ENCODE results near the gene UNC50.

Gene UNC50

GRCh38 chr2:98608116-98608961 lies at the start of gene UNC50, which contains the start of gene COA5:
UNC50 (plus strand) TSS chr2:98608589; CDS start chr2:98609760, 1,171 bp downstream.
COA5 (minus strand) TSS chr2:98608512; CDS start chr2:98608405, 107 bp downstream.
- peak; percentile 93 for DNase-seq

- no peak for DNase-seq
Measured at GRCh38 chr2:98558852-98559530, 49.4 kb upstream of the UNC50 start.

- DNase-seq, result no peak
Measured at GRCh38 chr2:98559581-98559980, 48.8 kb upstream of the UNC50 start.

GRCh38 chr2:98560256-98560771 lies 48.1 kb upstream of the UNC50 start:
- no peak for DNase-seq

GRCh38 chr2:98561018-98561417 lies 47.4 kb upstream of the UNC50 start:
- no peak for DNase-seq

GRCh38 chr2:98561902-98562695 lies 46.3 kb upstream of the UNC50 start:
- no peak for DNase-seq

GRCh38 chr2:98563394-98563793 lies 45.0 kb upstream of the UNC50 start:
- no peak for DNase-seq

- DNase-seq, result no peak
Measured at GRCh38 chr2:98564541-98565132, 43.8 kb upstream of the UNC50 start.

- no peak for DNase-seq
Measured at GRCh38 chr2:98565286-98565860, 43.0 kb upstream of the UNC50 start.

GRCh38 chr2:98565941-98566340 lies 42.4 kb upstream of the UNC50 start:
- no peak for DNase-seq

- DNase-seq, result no peak
Measured at GRCh38 chr2:98568161-98568956, 40.0 kb upstream of the UNC50 start.

GRCh38 chr2:98569197-98569793 lies 39.1 kb upstream of the UNC50 start:
- DNase-seq, result peak; percentile 65

GRCh38 chr2:98569915-98570314 lies 38.5 kb upstream of the UNC50 start:
- DNase-seq, result no peak

- DNase-seq, result no peak
Measured at GRCh38 chr2:98570356-98570755, 38.0 kb upstream of the UNC50 start.

GRCh38 chr2:98571121-98571701 lies 37.2 kb upstream of the UNC50 start:
- no peak for DNase-seq

GRCh38 chr2:98571796-98572195 lies 36.6 kb upstream of the UNC50 start:
- DNase-seq, result no peak

GRCh38 chr2:98572211-98572610 lies 36.2 kb upstream of the UNC50 start:
- no peak for DNase-seq

GRCh38 chr2:98572676-98573075 lies 35.7 kb upstream of the UNC50 start:
- no peak for DNase-seq

GRCh38 chr2:98573426-98573825 lies 35.0 kb upstream of the UNC50 start:
- no peak for DNase-seq

GRCh38 chr2:98576666-98577312 lies 31.6 kb upstream of the UNC50 start:
- DNase-seq, result no peak

All from CD4-positive, alpha-beta T cell treated with Interleukin-17A for 1 hour (primary cell).